GM12878 (cell line): ENCODE results near the gene B3GNT7. TPM values are rescaled to one million over a fixed set of nuclear protein-coding genes. Genes with fewer than 3 reads are reported as not detected.

Experiments
- CREB1 ChIP-seq: IDR thresholded peaks from 2 replicates; pipeline ENCODE4 v1.6.1; 2012; ENCODE audit warnings: low read depth, mild to moderate bottlenecking, inconsistent platforms
- CREM ChIP-seq: IDR thresholded peaks from 2 replicates; pipeline ENCODE4 v1.6.1; 2014; ENCODE audit warnings: antibody characterized with exemption, low read depth
- EP300 ChIP-seq, 2 experiments: fragments of 150-350 bp in 1 of 2; IDR thresholded peaks; 2 replicates each; pipeline ENCODE4 v1.6.1; 2011 to 2012; ENCODE audit warnings: low read depth in 2 of 2, low read length in 2 of 2, borderline replicate concordance in 1 of 2, improper control_type of control experiment in 1 of 2, inconsistent platforms in 1 of 2; ENCODE audit not compliant: control insufficient read depth in 1 of 2
- ETV6 ChIP-seq, 2 experiments: fragments of 450-650 bp in 1 of 2; IDR thresholded peaks in 1 of 2; conservative IDR thresholded peaks in 1 of 2; 2 replicates each; pipeline ENCODE4 v1.6.1; 2014; ENCODE audit warnings: antibody characterized with exemption in 1 of 2, borderline replicate concordance in 1 of 2, low read depth in 1 of 2, mild to moderate bottlenecking in 1 of 2, moderate library complexity in 1 of 2
- HDAC2 ChIP-seq: fragments of 200-600 bp; sonication (generic); IDR thresholded peaks from 2 replicates; pipeline ENCODE4 v1.6.1; 2017
- IKZF1 ChIP-seq: fragments of 450-650 bp; conservative IDR thresholded peaks from 2 replicates; pipeline ENCODE4 v1.6.1; 2017; ENCODE audit warnings: antibody characterized with exemption, mild to moderate bottlenecking
- KAT2A ChIP-seq: conservative IDR thresholded peaks from 2 replicates; pipeline ENCODE4 v1.6.1; 2011; ENCODE audit warnings: low read depth, low read length; ENCODE audit not compliant: control insufficient read depth
- POLR2A ChIP-seq: IDR thresholded peaks from 2 replicates; pipeline ENCODE4 v1.6.1; 2011; ENCODE audit warnings: low read depth, mild to moderate bottlenecking, low read length
- POLR2AphosphoS5 ChIP-seq: IDR thresholded peaks from 2 replicates; pipeline ENCODE4 v1.6.1; 2011; ENCODE audit warnings: mild to moderate bottlenecking, low read length, inconsistent platforms
- RCOR1 ChIP-seq: conservative IDR thresholded peaks from 2 replicates; pipeline ENCODE4 v1.6.1; 2012; ENCODE audit warnings: low read depth, low read length, improper control_type of control experiment
- SIN3A ChIP-seq: IDR thresholded peaks from 2 replicates; pipeline ENCODE4 v1.6.1; 2012; ENCODE audit warnings: low read depth, low read length, improper control_type of control experiment
- SIX5 ChIP-seq: IDR thresholded peaks from 2 replicates; pipeline ENCODE4 v1.6.1; 2011; ENCODE audit warnings: mild to moderate bottlenecking, low read depth, low read length, moderate library complexity; ENCODE audit not compliant: severe bottlenecking
- SUZ12 ChIP-seq: fragments of 200-600 bp; sonication (generic); IDR thresholded peaks from one replicate; pipeline ENCODE4 v1.6.1; 2018; ENCODE audit warnings: antibody characterized with exemption, mild to moderate bottlenecking; ENCODE audit not compliant: unreplicated experiment
- TARDBP ChIP-seq: IDR thresholded peaks from 2 replicates; pipeline ENCODE4 v1.6.1; 2016; ENCODE audit warnings: borderline replicate concordance
- TCF3 ChIP-seq: IDR thresholded peaks from 2 replicates; pipeline ENCODE4 v1.6.1; 2012; ENCODE audit warnings: low read depth, mild to moderate bottlenecking, low read length, borderline replicate concordance; ENCODE audit not compliant: insufficient read depth
- polyA plus RNA-seq, 11 experiments: library from polyadenylated mRNA; depleted of rRNA in 4 of 11; unstranded in 6 of 11; stranded (reverse) in 5 of 11; fragments of >200 nt; fragmentation: Nextera tagmentation in 4 of 11; fragmentation: Illumina TruSeq in 1 of 11; extraction: Ambion mirVana in 4 of 11; extraction: Trizol in 1 of 11; gene quantifications; 1 replicate in 1 of 11; 2 replicates in 10 of 11; pipeline versions ENCODE4 v1.2.1 to v1.2.3, GENCODE V29; 2011 to 2016; ENCODE audit warnings: inconsistent platforms in 2 of 11, missing spikeins in 2 of 11, low read depth in 1 of 11
- total RNA-seq, 4 experiments: library from RNA; depleted of rRNA in 3 of 4; stranded (reverse); fragments of >200 nt in 3 of 4; fragmentation: Illumina TruSeq in 1 of 4; extraction: Trizol in 1 of 4; gene quantifications; 2 replicates each; pipeline versions ENCODE4 v1.2.1 to v1.2.3, GENCODE V29; 2013 to 2021
- TF ChIP-seq, protein P1 (sequence below): IDR thresholded peaks from 2 replicates; pipeline ENCODE4 v1.6.1; 2011; ENCODE audit warnings: low read depth, low read length, improper control_type of control experiment, borderline replicate concordance
- TF ChIP-seq, protein P2 (sequence below): fragments of 450-650 bp; formaldehyde crosslinking; IDR thresholded peaks from 2 replicates; pipeline ENCODE4 v1.4.0; 2022; ENCODE audit warnings: mild to moderate bottlenecking, moderate library complexity
- TF ChIP-seq, protein P3 (sequence below): IDR thresholded peaks from 2 replicates; pipeline ENCODE4 v1.6.1; 2012; ENCODE audit warnings: mild to moderate bottlenecking, low read depth, low read length
- TF ChIP-seq, protein P4 (sequence below): IDR thresholded peaks from 2 replicates; pipeline ENCODE4 v1.6.1; 2012; ENCODE audit warnings: low read length, inconsistent platforms

Gene B3GNT7
- total and polyA plus RNA-seq, 10 of the 15 experiments (the other 5 are each of a cell fraction or from before 2014, with no cell fraction given): 0.91 to 12.6 (median 3.7) TPM

DNA sequence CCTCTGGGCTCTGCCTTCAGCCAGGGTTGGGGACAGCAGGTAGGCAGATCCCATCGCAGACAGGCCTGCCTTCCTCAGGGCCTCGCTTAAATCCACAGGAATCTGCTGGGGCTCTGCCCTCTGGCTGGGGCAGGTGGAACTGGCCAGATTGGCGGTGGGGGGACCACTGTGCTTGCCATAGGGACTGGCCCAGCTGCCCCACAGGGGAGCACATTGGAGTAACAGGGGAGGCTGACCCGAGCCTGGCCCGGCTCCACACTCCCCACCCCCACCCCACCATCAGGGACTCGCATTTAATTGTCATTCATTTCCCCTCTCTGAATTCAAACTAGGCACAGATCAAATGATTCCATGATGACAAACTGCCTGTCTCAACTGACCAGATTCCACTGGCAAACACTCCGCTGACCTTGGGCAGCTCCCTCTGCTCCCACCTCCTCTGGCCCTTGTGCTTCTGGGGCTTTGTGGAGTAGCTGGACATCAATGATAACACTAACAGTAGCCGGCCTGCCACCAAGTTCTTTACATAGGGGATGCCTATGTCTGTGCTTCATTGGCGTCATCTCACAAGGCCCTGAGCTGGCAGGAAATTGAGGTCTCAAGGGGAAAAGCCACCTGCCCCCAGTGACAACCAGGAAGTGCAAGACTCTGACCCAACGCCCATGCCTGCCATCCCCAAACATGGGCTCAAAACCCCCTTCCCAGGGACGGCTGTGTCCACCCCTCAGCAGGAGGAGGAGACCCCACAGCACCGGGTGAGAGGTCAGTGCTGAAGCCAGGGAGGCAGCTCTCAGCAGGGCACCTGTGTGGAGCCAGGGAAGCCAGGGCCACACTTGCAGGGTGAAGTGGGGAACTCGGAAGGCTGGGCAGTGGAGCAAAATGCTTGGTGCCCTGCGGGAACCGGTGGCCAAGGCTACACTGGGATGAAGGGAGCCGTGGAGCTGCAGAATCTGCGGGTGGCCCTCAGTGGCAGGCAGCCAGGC lies 2.1 kb upstream of the B3GNT7 start (continued):
- TF ChIP-seq, protein P1, sequence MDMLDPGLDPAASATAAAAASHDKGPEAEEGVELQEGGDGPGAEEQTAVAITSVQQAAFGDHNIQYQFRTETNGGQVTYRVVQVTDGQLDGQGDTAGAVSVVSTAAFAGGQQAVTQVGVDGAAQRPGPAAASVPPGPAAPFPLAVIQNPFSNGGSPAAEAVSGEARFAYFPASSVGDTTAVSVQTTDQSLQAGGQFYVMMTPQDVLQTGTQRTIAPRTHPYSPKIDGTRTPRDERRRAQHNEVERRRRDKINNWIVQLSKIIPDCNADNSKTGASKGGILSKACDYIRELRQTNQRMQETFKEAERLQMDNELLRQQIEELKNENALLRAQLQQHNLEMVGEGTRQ: no peak
- TF ChIP-seq RCOR1 (0 out of 2 replicates have a peak, but pooled peaks have one; percentile 27), TARDBP (no peak), EP300 (IDR thresholded peaks at IDR 0.05; ENCODE audit: borderline replicate concordance in 1 of 2, control insufficient read depth in 1 of 2, low read depth in 2 of 2, low read length in 2 of 2) (peak; percentile 49 to 55; a peak in 2 of 4 replicates), ETV6 (conservative IDR thresholded peaks at IDR 0.05 in 1 of 2, IDR thresholded peaks at IDR 0.05 in 1 of 2; ENCODE audit: borderline replicate concordance in 1 of 2, low read depth in 1 of 2) (0 out of 4 replicates have a peak, but pooled peaks of 1 of the 2 experiments have one; percentile 59), SUZ12 (no peak), TCF3 (0 out of 2 replicates have a peak, but pooled peaks have one; percentile 28), SIX5 (no peak), KAT2A (no peak), IKZF1 (peak; percentile 42), CREB1 (peak; percentile 86), CREM (peak; percentile 72), HDAC2 (no peak), POLR2A (peak; percentile 76), SIN3A (0 out of 2 replicates have a peak, but pooled peaks have one; percentile 58), POLR2AphosphoS5 (no peak; the same call in 1 of the 2 replicates)
- TF ChIP-seq, protein P2, sequence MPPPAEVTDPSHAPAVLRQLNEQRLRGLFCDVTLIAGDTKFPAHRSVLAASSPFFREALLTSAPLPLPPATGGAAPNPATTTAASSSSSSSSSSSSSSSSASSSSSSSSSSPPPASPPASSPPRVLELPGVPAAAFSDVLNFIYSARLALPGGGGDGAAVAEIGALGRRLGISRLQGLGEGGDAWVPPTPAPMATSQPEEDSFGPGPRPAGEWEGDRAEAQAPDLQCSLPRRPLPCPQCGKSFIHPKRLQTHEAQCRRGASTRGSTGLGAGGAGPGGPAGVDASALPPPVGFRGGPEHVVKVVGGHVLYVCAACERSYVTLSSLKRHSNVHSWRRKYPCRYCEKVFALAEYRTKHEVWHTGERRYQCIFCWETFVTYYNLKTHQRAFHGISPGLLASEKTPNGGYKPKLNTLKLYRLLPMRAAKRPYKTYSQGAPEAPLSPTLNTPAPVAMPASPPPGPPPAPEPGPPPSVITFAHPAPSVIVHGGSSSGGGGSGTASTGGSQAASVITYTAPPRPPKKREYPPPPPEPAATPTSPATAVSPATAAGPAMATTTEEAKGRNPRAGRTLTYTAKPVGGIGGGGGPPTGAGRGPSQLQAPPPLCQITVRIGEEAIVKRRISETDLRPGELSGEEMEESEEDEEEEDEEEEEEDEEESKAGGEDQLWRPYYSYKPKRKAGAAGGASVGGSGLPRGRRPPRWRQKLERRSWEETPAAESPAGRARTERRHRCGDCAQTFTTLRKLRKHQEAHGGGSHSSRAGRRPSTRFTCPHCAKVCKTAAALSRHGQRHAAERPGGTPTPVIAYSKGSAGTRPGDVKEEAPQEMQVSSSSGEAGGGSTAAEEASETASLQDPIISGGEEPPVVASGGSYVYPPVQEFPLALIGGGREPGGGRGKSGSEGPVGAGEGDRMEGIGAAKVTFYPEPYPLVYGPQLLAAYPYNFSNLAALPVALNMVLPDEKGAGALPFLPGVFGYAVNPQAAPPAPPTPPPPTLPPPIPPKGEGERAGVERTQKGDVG (CRISPR knock-in tag): no peak
- TF ChIP-seq, protein P3, sequence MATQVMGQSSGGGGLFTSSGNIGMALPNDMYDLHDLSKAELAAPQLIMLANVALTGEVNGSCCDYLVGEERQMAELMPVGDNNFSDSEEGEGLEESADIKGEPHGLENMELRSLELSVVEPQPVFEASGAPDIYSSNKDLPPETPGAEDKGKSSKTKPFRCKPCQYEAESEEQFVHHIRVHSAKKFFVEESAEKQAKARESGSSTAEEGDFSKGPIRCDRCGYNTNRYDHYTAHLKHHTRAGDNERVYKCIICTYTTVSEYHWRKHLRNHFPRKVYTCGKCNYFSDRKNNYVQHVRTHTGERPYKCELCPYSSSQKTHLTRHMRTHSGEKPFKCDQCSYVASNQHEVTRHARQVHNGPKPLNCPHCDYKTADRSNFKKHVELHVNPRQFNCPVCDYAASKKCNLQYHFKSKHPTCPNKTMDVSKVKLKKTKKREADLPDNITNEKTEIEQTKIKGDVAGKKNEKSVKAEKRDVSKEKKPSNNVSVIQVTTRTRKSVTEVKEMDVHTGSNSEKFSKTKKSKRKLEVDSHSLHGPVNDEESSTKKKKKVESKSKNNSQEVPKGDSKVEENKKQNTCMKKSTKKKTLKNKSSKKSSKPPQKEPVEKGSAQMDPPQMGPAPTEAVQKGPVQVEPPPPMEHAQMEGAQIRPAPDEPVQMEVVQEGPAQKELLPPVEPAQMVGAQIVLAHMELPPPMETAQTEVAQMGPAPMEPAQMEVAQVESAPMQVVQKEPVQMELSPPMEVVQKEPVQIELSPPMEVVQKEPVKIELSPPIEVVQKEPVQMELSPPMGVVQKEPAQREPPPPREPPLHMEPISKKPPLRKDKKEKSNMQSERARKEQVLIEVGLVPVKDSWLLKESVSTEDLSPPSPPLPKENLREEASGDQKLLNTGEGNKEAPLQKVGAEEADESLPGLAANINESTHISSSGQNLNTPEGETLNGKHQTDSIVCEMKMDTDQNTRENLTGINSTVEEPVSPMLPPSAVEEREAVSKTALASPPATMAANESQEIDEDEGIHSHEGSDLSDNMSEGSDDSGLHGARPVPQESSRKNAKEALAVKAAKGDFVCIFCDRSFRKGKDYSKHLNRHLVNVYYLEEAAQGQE: no peak
- TF ChIP-seq, protein P4, sequence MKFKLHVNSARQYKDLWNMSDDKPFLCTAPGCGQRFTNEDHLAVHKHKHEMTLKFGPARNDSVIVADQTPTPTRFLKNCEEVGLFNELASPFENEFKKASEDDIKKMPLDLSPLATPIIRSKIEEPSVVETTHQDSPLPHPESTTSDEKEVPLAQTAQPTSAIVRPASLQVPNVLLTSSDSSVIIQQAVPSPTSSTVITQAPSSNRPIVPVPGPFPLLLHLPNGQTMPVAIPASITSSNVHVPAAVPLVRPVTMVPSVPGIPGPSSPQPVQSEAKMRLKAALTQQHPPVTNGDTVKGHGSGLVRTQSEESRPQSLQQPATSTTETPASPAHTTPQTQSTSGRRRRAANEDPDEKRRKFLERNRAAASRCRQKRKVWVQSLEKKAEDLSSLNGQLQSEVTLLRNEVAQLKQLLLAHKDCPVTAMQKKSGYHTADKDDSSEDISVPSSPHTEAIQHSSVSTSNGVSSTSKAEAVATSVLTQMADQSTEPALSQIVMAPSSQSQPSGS: no peak
